HG03354 (cell line): Measurements from ENCODE around the gene DHCR7.

Source experiments
- ATAC-seq: cut with Tn5 transposase; IDR thresholded peaks from one replicate; pipeline ENCODE4 v1.9.1; 2021; ENCODE audit warnings: mild to moderate bottlenecking; ENCODE audit not compliant: unreplicated experiment, poor library complexity, severe bottlenecking

DHCR7 gene

DNA sequence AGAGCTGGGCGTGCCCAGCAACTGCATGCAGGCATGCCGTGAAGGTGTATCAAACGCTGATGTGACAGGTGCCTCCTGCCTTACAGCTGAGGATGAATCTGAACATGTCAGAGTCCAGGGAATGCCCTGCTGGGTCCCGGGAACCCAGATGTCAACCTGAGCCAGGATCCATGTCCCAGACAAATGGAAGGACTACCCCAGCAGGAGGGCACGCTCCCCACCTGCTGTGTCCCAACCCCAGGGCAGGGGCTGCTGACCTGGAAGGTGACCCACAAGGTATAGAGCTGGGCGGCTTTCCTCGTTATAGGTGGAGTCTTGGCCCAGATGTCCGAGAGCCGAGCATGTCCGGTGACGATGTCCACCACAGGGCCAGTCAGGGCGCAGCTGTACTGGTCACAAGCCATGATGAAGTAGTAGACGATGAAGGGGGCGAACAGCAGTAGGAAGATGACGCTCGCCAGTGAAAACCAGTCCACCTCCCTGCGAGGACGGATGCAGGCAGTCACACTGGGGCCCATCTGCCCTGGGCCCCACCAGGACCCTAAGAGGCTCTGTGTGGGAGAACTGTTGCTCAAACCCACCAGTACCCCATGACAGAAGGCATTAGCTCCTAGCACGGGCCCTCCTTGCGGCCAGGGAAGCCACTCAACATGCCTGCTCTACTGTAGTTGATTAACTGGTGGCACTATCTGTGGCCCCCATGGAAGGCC is 4.3 kb downstream of the DHCR7 start:
- no peak for ATAC-seq

DNA sequence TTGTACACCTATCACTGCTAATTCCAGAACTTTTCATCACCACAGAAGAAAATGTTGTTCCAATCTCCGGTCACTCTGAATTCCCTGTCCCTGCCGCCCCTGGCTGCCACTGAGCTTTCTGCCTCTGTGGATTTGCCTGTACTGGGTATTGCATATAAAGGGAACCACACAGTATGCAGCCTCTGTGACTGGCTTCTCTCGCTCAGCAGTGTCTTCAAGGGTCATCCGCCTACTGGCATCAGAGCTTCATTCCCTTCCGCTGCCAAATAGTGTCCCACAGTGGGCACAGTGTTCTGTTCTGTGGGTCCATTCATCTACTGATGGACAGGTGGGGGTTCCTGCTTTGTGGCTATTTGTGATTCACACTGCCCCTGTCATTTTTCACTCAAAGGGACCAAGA is 5.3 kb downstream of the DHCR7 start:
- ATAC-seq = no peak

DNA sequence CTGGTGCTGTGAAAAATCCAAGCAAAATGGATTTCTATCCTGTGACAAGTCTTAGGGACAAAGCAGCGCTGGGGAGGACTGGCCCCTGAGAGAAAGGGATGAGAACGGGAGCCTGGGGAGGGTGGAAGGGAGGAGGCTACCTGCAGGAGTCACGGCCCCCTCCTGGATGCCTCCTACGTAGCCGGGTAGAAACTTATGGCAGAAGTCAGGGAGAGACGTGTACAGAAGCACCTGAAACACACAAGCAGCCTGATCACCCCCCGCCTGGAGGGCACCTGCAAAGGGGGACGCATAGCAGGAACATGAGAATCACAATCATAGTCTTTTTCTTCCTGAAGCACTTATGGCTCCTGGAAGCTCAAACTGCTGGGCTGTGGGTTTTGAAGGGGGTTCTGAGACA is 6.1 kb downstream of the DHCR7 start:
- no peak for ATAC-seq

DNA sequence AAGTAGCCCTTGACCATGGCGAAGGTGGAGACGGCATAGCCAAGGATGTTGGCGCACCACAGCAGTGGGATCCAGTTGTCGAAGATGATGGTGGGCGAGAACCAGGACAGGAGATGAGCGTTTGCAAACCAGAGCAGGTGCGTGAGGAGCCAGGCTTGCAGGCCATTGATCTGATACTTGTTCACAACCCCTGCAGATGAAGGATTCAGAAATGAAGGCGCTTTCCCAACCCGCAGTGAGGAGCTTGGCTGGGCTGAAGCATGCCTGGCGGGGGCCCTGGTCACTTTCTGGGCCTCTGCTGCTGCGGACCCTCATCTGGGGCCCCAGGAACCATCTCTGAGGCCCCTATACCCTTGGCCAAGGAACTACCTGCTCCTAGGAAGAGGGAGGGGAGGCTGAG is 6.9 kb downstream of the DHCR7 start:
- no peak for ATAC-seq

DNA sequence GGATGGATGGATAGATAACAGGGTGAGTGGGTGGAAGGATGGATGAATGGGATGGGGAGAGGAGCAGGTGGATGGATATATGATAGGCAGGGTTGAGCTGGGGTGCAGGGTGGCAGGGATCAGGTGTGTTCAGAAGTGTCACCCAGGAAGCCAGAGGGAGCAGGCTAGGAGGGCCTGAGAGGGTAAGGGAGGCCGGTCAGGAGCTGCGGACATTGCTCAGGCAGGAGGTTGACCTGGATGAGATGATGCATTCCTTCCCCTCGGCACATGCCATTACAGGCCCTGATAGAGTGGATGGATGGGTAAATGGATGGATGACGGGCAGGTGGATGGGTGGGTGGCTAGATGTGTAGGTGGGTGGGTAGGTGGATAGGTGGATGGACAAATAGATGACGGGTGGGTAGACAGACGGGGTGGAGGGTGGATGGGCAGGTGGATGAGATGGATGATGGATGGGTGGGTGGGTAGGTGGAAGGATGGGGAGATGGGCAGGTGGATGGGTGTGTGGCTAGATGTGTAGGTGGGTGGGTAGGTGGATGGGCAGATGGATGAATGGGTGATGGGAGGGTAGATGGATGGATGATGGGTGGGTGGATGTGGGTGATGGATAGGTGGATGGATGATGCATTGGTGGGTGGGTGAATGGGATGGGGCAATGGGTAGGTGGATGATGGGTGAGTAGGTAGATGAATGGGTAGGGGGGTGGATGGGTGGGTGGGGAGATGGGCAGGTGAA is 8.0 kb downstream of the DHCR7 start:
- no peak for ATAC-seq

DNA sequence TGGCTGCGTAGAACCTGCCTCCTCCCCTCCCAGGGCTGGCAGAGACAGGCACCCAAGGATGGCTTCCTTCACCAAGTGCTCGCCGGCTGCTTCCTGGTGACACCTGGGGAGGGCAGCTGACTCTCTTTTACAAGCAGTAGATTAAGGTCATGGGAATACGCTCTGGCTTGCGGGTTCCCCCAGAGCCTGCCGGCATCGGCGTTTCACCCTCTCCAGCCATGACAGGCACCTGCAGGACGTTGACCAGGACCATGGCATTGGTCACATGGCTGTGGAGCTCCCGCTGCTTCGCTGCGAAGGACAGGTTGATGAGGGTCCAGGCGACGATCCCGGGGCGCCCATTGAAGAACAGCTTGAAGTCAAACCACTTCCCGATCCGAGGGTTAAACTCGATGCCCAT is 9.5 kb downstream of the DHCR7 start:
- ATAC-seq = no peak

DNA sequence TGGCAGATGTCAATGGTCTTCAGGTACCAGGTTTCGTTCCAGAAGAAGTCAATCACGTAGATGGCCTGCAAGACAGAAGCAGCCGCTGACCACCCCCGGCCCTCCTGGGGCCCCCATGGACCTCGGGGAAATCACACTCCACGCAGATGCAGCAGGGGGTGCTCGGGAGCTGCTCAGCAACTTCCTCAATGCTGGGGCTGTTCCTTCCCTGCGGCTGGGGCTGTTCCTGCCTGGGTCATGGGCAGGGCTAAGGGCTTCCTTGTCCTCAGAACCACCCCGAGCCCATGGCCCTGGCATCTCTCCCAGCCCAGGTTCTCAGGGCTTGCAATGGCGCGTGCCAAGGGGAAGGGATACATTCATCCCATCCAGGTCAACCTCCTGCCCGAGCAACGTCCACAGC is 10.3 kb downstream of the DHCR7 start:
- no peak for ATAC-seq

DNA sequence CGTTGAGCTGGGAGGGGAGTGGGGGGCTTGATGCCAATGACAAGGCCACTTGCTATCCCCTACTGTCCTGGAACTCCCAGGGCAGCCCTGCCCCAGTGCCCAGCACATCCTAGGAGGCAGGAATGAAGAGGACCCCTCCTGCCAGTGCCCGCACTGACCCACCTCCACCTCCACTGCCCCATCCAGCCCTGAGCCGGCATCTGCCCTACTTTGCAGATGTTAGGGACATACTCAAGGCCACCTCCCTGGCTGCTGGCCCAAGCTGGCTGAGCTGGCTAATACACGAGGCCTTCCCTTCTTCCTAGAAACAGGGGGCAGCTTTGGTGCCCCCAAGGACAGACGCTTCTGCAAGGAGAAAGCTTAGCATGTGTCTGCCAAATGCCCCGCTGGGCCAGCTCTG is 10.8 kb downstream of the DHCR7 start:
- ATAC-seq = no peak

DNA sequence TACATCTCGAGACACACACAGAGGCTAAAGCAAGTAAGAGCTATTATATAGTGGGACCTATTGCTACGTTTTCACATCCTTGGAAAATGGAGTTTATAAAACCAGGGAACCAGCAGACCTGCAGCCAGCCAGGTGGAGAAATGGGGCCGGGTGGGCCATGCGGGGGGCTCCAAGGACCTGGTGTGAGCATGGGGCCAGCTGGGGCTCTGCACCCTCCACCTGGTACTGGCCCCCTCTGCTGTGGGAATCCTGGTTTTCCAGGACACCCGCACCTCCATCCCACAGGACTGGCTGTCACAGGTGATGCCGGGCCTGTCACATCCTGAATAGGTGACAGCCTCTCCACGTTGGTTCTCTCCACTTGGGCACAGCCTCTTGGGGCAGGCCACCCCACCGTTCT is 11.3 kb downstream of the DHCR7 start:
- ATAC-seq = no peak

DNA sequence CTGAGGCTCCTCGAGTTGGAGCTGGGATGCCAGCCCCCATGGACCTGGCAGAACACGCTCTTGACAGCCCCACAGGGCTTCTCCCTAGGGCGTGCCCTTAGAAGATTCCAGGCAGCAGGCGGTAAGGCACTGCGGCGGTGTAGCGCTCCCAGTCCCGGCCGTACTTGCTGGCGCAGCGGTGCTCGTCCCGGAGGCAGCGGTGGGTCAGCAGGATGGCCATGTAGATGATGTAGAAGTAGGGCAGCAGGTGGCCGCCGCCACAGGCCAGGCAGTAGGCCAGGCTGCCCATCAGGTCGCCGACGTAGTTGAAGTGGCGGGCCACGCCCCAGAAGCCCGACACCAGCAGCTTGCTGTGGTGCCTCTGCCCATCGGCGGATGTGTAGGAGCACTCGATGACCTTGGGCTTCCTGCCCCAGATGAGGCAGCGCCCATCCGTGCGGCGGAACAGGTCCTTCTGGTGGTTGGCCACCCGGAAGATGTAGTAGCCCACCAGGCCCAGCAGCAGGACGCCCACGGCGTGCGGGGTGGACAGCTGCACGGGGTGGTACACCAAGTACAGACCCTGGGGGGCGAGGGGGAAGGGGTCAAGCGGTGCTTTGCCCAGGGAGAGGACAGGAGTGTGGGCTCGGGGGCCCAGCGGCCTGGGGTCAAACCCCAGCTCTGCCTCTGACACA is 12.8 kb downstream of the DHCR7 start:
- no peak for ATAC-seq

DNA sequence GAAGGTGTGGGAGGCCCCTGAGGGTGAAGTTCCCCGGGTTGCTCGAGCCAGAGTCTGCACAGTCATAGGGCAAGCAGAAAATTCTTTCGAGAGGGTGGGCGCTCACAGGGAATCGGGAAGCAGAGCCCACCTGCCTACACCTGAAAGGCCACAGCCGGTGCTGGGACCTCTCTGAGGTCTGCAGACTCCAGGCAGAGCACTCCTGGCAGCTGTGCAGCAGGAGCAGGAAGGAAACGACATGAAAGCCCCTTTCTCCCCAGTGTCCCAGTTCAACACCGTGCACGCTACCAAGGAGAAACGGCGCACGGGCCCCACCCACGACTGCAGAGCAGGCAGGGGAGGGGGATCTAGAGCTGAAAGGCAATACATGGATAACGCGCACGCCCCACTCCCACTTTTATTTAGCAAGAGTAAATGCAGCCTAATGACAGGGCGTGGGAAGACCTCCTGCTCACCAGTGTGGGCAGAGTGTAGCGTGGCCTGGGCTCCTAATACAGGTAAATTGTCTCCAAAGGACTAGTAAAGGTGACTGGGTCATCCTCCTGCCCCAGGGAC is 13.5 kb downstream of the DHCR7 start:
- ATAC-seq = no peak

DNA sequence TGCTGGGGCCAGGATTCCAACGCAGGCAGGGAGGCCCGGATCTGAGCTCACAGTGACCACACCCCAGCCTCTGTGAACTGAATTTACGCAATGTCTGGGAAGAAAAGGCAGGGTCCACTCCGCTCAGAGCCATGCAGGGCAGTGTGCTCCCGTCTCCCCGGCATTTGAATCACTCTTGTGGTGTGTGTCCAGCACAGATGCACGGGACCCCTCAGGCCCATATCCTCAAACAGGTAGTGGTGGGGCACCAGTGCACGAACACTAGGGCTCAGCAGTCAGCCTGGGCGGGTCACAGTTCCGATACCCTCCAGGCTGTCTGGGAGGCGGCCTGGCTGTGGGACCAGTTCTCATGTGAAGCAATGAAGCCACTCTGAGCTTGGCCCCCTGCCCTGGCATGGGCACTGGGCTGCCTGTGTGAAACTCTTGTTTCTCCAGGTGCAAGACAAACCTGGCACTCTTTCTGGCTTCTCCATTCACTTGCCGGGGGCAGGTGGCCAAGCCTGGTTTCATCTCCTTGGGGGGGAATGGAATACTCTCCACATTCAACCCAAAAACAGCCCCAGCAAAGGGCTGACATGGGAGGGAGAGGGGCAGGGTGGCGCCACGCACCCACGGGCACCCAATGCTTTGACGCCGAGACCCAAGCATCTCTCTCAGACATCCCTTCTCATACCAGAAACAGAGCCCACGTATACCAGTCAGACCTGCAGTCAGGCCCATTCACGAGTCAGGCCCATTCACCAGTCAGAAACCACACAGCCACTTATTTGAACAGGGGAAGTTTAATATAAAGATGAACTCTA is 14.3 kb downstream of the DHCR7 start:
- ATAC-seq = no peak

DNA sequence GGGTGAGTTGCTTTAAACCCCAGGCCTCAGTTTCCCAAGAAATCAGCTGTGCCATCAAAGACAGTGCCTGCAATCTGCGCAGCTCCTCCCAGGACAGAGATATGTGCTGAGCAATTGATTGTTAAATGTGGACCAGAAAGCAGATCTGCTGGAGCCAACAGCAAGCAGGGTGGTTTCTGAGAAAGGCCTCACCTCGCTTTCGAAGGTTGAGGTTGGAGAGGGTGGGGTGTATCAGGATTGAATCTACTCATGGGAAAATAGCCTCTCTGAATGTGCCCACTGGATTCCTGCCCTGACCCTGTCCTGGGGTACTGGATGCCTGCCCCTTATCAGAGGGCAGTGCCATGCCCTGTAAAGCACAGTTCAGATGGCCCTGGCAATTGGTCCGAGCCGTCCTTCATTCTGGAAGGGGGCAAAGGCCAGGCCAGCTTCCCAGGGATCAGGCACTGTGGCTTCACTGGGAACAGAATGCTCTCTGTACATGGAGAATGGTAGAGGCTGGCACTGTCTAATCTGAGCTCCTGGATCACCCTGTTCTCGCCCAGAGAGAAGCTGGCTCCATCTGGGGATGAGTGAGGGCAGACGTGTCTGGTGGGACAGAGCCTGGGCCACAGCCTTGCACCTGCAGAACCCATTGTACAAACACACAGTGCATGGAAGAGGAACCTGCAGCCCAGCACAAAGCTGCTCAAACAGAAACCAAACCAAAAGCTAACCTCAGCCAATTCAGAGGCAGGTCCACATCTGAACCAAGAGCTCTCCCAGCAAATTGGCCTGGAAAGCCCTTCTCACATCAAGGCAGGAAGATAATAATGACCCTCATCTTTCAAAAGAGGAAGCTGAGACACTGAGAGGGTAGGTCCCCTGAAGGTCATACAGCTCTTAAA is 15.2 kb downstream of the DHCR7 start:
- ATAC-seq = no peak

DNA sequence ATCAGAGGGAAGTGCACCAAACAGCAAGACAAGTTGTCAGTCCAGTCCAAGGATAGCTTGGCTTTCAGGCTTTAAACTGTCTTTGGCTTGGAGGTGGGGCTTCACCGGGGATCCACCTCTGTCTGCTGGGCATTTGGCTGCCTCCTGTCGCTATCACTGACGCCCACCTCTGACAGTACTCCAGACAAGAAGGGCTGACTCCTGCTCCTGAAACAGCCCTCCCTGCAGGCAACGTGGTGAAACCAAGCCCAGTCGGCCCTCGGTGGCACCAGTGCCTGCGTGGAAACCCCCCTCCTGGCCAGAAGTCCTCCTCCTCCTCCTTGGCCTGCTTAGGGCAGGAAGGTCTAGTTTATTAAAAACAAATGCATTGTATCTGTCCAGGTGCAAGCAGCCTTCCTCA is 16.9 kb downstream of the DHCR7 start:
- ATAC-seq = no peak

DNA sequence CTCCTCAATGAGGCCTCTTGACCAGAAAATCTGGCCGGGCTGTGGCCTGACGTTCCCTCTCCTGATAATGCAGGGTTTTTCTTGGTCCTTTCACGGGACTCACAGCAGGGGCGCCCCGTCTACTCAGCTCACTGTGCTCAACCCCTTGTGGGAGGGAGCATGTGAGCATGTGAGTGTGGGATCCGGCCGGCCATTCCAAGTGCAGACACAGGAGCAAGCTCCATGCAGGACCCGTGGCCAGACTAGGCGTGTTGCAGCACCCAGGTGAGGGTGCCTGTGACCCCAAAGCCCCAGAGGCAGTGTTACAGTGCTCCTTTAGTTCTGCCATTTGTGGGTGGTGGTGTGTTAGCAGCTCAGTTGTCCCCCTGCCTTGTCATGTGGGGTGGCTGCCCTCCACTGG is 18.0 kb downstream of the DHCR7 start:
- no peak for ATAC-seq

DNA sequence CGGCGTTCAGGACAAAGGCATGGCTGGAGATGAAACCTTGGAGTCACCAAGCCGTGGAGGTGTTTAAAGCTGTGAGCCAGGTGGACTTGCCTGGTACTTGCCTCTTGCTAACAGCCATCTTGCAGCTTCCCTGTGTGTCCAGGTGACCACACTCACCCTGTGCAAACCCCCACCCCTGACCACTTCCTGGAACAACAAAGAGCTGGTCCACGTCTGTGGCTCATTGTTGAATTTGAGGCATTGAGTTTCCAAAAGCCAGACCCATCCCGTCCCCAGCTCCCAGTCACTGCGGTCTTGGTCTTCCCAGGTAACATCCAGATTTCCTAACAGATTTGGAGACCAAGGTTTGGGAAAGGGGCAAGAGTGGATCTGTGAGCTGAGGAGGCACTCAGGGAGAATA is 18.5 kb downstream of the DHCR7 start:
- ATAC-seq = no peak

DNA sequence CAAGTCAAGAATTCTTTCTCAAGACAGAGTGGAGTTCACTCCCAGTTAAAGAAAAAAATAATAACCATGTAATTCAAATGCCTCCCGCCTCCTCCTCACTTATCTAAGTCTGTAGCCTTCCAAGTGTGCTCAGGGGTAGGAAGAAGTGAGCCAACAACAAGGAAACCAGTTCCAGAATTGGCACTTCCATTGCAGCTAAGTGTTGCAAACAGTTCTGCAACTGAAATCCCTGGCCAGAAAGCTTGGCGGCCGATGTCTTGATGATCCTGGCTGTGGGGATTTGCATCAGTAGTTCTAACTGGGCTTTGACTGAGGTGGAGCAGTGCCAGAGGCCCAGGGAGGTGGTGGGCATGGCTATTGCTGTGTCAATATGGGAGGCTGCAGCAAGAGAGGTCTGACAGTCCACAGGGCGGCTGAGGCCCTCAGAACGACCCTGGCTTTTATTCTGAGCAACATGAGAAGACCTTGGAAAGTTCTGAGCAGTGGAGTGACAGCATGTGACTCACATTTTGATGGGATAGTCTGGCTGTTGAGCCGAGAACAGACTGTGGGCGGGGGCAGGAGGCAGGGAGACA is 19.2 kb downstream of the DHCR7 start:
- no peak for ATAC-seq

DNA sequence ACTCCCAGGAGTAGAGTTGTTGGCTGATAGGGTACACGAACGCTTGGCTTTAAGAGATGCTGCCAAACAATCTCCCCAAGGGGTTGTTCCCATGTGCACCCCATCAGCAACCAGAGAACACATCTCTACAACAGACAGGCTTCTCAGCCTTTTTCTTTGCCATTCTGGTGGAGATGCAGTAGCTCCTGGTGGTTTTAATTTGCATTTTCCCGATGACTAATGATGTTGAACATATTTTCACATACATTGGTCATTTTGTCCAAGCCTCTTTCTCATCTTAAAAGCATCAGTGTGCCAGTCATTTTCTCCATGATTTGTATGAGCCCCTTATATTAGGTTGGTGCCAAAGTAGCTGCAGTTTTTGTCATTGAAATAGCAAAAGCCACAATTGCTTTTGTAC is 21.8 kb downstream of the DHCR7 start:
- ATAC-seq = no peak

DNA sequence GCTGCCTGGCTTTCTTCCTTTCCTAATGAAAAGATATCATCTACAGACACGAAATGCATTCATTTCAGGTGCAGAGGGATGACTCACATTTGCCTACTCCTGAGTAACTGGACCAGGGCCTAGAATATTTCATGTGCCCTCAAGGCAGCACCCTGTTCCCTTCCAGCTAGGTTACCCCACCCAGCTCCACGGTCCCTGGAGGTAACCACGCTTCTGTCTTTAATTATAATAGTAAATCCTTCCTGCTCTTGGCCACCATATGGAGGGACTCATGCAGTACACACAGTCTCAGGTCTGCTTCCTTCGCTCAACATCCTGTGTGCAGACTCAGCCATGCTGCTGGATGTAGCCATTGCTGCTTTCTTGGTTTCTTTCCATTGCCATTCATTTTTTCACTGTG is 22.3 kb downstream of the DHCR7 start:
- ATAC-seq = no peak
